GM20431 (cell line): Measurements from ENCODE around the gene PPP2R2C.

Experiments used
- in situ Hi-C: fragments of 300-500 bp; cut with MseI, MboI; formaldehyde crosslinking; loops from one replicate; pipeline ENCODE4 v1.15.0; 2020; ENCODE audit warnings: low sequenced_read_pairs; ENCODE audit not compliant: unreplicated experiment

Gene PPP2R2C

GRCh38 chr4:6389142-6389825, 83.1 kb downstream of the PPP2R2C start:
- in situ Hi-C loops: no loop called here

- in situ Hi-C loops: no loop called here
These were observed 83.7 kb downstream of the PPP2R2C start for GRCh38 chr4:6388713-6389112.

- in situ Hi-C loops: no loop called here
These were observed 84.5 kb downstream of the PPP2R2C start for GRCh38 chr4:6387946-6388345.

GRCh38 chr4:6386091-6386490, 86.3 kb downstream of the PPP2R2C start:
- in situ Hi-C loops: no loop called here

GRCh38 chr4:6385288-6385687, 87.1 kb downstream of the PPP2R2C start:
- in situ Hi-C loops: no loop called here

GRCh38 chr4:6384541-6384940, 87.9 kb downstream of the PPP2R2C start:
- in situ Hi-C loops: no loop called here

- in situ Hi-C loops: no loop called here
These were observed 88.5 kb downstream of the PPP2R2C start for GRCh38 chr4:6383929-6384328.

GRCh38 chr4:6383009-6383404, 89.4 kb downstream of the PPP2R2C start:
- in situ Hi-C loops: no loop called here

GRCh38 chr4:6381571-6382123, 90.8 kb downstream of the PPP2R2C start:
- in situ Hi-C loops: no loop called here

- in situ Hi-C loops: no loop called here
These were observed 91.5 kb downstream of the PPP2R2C start for GRCh38 chr4:6380746-6381410.

- in situ Hi-C loops: no loop called here
These were observed 92.4 kb downstream of the PPP2R2C start for GRCh38 chr4:6379767-6380745.

- in situ Hi-C loops: no loop called here
These were observed 93.6 kb downstream of the PPP2R2C start for GRCh38 chr4:6378493-6379445.

GRCh38 chr4:6377626-6378492, 94.6 kb downstream of the PPP2R2C start:
- in situ Hi-C loops: no loop called here

- in situ Hi-C loops: no loop called here
These were observed 96.7 kb downstream of the PPP2R2C start for GRCh38 chr4:6375620-6376295.

GRCh38 chr4:6374575-6374974, 97.8 kb downstream of the PPP2R2C start:
- in situ Hi-C loops: no loop called here

- in situ Hi-C loops: no loop called here
These were observed 98.6 kb downstream of the PPP2R2C start for GRCh38 chr4:6373541-6374410.
